Psoas muscle (tissue), 8 donors: ENCODE results near the gene LAMP2. TPM values are rescaled to one million over a fixed set of nuclear protein-coding genes. Genes with fewer than 3 reads are reported as not detected.

Source experiments
- ATAC-seq, 4 donors: fragments of 200-7000 bp; cut with Tn5 transposase; one replicate each; pipeline ENCODE4 v1.9.1; 2020; ENCODE audit warnings: moderate library complexity in 3 of 4, mild to moderate bottlenecking in 2 of 4
- DNase-seq, 2 donors: peaks; one replicate each; pipeline ENCODE4 v3.0.0-alpha.2; 2020
- H3K27ac ChIP-seq: fragments of 200-600 bp; one replicate; pipeline ENCODE4 v1.8.0; 2022
- H3K27me3 ChIP-seq, 3 donors: fragments of 200-600 bp in 1 of 3; one replicate each; pipeline versions ENCODE4 v1.6.1 to v1.8.0; 2013 to 2022; ENCODE audit warnings: low read length in 2 of 3, mild to moderate bottlenecking in 2 of 3, moderate library complexity in 1 of 3; ENCODE audit not compliant: insufficient read depth in 3 of 3
- H3K36me3 ChIP-seq, 2 donors: fragments of 200-600 bp in 1 of 2; one replicate each; pipeline versions ENCODE4 v1.6.1 to v1.8.0; 2013 to 2022; ENCODE audit warnings: low read depth in 1 of 2, mild to moderate bottlenecking in 1 of 2, moderate library complexity in 1 of 2; ENCODE audit not compliant: insufficient read depth in 1 of 2
- H3K4me1 ChIP-seq: fragments of 200-600 bp; one replicate; pipeline ENCODE4 v1.8.0; 2022
- H3K4me3 ChIP-seq: fragments of 200-600 bp; one replicate; pipeline ENCODE4 v1.8.0; 2022; ENCODE audit warnings: mild to moderate bottlenecking
- H3K9me3 ChIP-seq: fragments of 200-600 bp; one replicate; pipeline ENCODE4 v1.8.0; 2022
- WGBS, 3 donors: extraction: QIAGEN DNeasy Blood & Tissue Kit; methylation state at CpG; one replicate each; pipeline versions ENCODE4 v1.1.6 to v1.1.7; 2013; 5-methylcytosine and 5-hydroxymethylcytosine counted together
- intact Hi-C, 2 donors: fragments of 100-400 bp; cut with DNase I; formaldehyde crosslinking; loops; one replicate each; pipeline versions ENCODE4 v1.11.0 to v1.14.2; 2022
- long read RNA-seq, 2 donors: library from polyadenylated mRNA; unstranded; transcript quantifications; one replicate each; pipeline ENCODE4 v2.0.0, GENCODE V29; 2021
- polyA plus RNA-seq, 3 donors: library from polyadenylated mRNA; stranded (reverse); fragments of 200-250 nt; gene quantifications; one replicate each; pipeline ENCODE4 v1.2.3, GENCODE V29; 2013
- total RNA-seq, 4 donors: library from RNA; stranded (reverse); fragmentation: NEBNext Ultra II Directional in 2 of 4; extraction: Animal tissue kit (Norgen Biotek cat#: 25700) in 2 of 4; gene quantifications; one replicate each; pipeline versions ENCODE4 v1.2.1 to v1.2.4, GENCODE V29; 2021 to 2023
- TF ChIP-seq, protein P1 (sequence below): fragments of 200-600 bp; IDR thresholded peaks from one replicate; pipeline ENCODE4 v1.8.0; 2022; ENCODE audit warnings: antibody characterized with exemption
- donor health status: healthy with polysubstance abuse.
- donor health status: DM: no; HTN: no; CAD: no; lungs with moderate emphysema.
- donor health status: Bipolar disorder and iron deficiency.
- donor health status: healthy.
- donor health status: DM: yes; HTN: yes; CAD: no.
- donor health status: DM: no; HTN: no; CAD: no.
- donor health status: DM: no; HTN: no; CAD: no.
- donor health status: DM: yes; HTN: yes; CAD: no.

LAMP2 gene
- total RNA-seq: 100 to 1,000 TPM in 2 of 4 donors, 10 to 100 TPM in 2; 86.0 to 123 (median 98.2) TPM
- 10 to 100 TPM; 24.5 to 89.4 (median 39.1) TPM for polyA plus RNA-seq
- long read RNA-seq, donor 1, full-length matches to known transcripts: 224 of 241 reads
- long read RNA-seq, donor 1, partial matches to known transcripts: 12 of 241 reads
- long read RNA-seq, donor 1, other reads (novel, unspliced or antisense): 5 of 241 reads
- long read RNA-seq, donor 2, full-length matches to known transcripts: 349 of 369 reads
- long read RNA-seq, donor 2, partial matches to known transcripts: 6 of 369 reads
- long read RNA-seq, donor 2, other reads (novel, unspliced or antisense): 14 of 369 reads

DNA sequence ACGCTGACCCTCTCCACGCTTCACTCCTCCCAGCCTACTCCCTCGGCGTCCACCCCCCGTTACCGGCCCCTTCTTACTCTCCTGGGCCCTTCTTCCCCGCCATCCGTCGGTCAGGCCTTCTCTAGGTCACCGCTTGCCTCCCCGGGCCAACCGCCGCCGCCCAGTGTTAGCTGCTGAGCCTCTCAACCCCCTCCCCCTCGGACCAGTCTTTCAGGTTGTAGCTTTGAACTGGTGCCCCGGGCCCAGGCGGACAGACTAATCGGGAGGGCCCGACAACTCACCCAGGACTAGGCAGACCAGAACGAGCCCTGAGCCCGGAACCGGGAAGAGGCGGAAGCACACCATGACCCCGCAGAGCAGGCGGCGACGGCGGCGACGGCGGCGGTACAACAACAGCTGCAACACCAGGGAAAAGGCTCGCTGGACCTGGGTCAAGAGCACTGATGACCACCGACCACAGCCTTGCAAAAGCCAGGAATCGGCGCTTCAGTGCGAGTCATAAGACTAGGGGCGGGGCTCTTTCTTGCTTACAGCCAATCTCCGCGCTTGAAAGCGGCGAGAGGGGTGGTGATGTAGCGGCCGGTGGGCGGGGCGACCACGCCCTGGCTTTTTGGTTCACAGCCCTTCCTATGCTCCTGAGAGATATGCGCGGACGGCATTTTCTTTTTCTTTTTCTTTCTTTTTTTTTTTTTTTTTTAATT, at the start of gene LAMP2:
Gene LAMP2, minus strand, starts transcription at position 472 of the 701 bp plus-strand sequence. Its CDS starts 127 bp downstream, at position 345.
- H3K36me3 ChIP-seq: no peaks in the 10 kb centered on the region
- no peaks in the 10 kb centered on the region for H3K27me3 ChIP-seq
- peak; percentile 95 to 98 (median 96) for ATAC-seq
- WGBS, 3 donors: 0 to 27% (median 1%) methylated on average over 25 to 50 of the region's 50 CpGs
- peak within 1 kb of the TSS; percentile 71 for H3K4me3 ChIP-seq
- intact Hi-C loops: no loop called here
- H3K4me1 ChIP-seq: no peaks in the 10 kb centered on the region
- H3K9me3 ChIP-seq: no peaks in the 10 kb centered on the region
- peak within 1 kb of the TSS; percentile 88 for H3K27ac ChIP-seq
- DNase-seq: peak; percentile 89 to 94
- TF ChIP-seq, protein P1, sequence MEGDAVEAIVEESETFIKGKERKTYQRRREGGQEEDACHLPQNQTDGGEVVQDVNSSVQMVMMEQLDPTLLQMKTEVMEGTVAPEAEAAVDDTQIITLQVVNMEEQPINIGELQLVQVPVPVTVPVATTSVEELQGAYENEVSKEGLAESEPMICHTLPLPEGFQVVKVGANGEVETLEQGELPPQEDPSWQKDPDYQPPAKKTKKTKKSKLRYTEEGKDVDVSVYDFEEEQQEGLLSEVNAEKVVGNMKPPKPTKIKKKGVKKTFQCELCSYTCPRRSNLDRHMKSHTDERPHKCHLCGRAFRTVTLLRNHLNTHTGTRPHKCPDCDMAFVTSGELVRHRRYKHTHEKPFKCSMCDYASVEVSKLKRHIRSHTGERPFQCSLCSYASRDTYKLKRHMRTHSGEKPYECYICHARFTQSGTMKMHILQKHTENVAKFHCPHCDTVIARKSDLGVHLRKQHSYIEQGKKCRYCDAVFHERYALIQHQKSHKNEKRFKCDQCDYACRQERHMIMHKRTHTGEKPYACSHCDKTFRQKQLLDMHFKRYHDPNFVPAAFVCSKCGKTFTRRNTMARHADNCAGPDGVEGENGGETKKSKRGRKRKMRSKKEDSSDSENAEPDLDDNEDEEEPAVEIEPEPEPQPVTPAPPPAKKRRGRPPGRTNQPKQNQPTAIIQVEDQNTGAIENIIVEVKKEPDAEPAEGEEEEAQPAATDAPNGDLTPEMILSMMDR: no peak

DNA sequence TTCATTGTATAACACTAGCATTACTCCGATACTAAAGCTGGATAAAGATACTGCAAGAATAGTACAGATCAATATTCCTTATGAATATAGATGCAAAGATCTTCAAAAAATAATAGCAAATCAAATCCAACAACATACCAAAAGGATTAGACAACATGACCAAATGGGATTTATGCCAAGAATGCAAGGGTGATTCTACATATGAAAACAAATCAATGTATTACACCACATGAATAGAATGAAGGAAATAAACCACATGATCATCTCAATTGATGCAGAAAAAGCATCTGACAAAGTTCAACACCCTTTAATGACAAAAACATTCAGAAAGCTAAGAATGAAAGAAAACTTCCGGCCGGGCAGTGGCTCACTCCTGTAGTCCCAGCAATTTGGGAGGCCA, 48.8 kb upstream of the LAMP2 start:
- WGBS, 3 donors: 89 to 96% (median 89%) methylated on average over 3 of the region's 3 CpGs

DNA sequence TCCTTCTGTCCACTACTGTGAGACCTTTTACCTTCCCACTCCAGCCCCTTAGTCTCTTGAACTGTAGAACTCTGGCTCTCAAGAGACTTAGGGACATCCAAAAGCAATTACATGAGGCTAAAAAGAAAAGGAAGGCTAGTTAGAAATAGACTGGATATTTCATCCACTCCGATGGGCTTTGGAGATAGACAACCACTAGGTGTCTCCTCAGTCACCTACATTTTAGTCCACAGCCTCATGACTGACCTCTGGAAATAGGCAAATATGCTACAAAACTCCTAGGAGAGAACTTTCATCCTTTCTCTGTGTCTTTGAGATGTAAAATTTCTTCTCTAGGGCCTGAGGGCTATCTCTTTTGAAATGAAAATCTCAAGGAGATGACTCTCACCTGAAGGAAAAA, 45.1 kb upstream of the LAMP2 start:
- H3K4me3 ChIP-seq: no peak overlapping the region
- WGBS, 3 donors: 29 to 68% (median 40%) methylated on average over 1 of the region's 1 CpG
- no peaks in the 10 kb centered on the region for H3K9me3 ChIP-seq
- no peaks in the 10 kb centered on the region for H3K27me3 ChIP-seq
- ATAC-seq (no peak), DNase-seq (no peak)
- intact Hi-C loops: no loop called here
- no peaks in the 10 kb centered on the region for H3K4me1 ChIP-seq
- no peaks in the 10 kb centered on the region for H3K36me3 ChIP-seq
- TF ChIP-seq, protein P1: peak; percentile 13
- no peak overlapping the region for H3K27ac ChIP-seq

More for the DNA sequence above, 48.8 kb upstream of the LAMP2 start:
- no peak for ATAC-seq
- Histone ChIP-seq H3K4me3 (no peak overlapping the region), H3K27ac (no peak overlapping the region), H3K9me3 (peaks cover 3% of the 10 kb centered on the region), H3K27me3 (no peaks in the 10 kb centered on the region), H3K36me3 (no peaks in the 10 kb centered on the region), H3K4me1 (no peaks in the 10 kb centered on the region)
- TF ChIP-seq, protein P1: no peak
- no peak for DNase-seq
- intact Hi-C loops: no loop called here

DNA sequence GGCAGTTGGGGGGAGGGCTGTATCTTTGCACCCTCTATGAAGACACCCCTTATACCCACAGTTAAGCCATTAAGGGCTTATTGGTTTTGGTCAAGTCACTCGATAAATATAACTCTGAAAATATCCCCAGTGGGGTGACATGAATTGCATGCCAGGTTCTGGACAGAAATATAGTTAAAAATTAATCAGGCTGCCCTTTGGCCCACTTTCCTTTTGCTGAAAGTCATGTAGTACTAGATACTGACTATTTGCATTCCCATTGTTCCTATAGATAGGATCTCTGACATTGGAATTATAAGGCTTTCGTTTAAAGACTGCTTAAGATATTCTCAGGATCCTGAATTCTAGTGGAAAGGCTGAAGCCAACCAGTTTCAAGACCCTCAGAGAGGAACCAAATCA, 43.5 kb upstream of the LAMP2 start:
- Histone ChIP-seq H3K36me3 (no peaks in the 10 kb centered on the region), H3K9me3 (no peaks in the 10 kb centered on the region), H3K4me3 (no peak overlapping the region), H3K27ac (no peak overlapping the region), H3K27me3 (no peaks in the 10 kb centered on the region), H3K4me1 (no peaks in the 10 kb centered on the region)
- TF ChIP-seq, protein P1: no peak
- ATAC-seq (no peak), DNase-seq (no peak)
- intact Hi-C loops: no loop called here
- 71 to 89% (median 87%) methylated on average over 2 of the region's 2 CpGs for WGBS, 3 donors
